ENCODE measurements around the gene GTF3C5. TPM values are rescaled to one million over a fixed set of nuclear protein-coding genes. Genes with fewer than 3 reads are reported as not detected.
"Not testable (repeated sequence)": the region's sequence is repeated elsewhere in the genome, so short reads cannot be mapped to it uniquely, and the experiment has no call there.

GTF3C5 gene
- total and polyA plus RNA-seq, 7 experiments from 2014 or later: 39.9 to 77.9 (median 48.8) TPM

GRCh38 chr9:133067813-133068212 lies 37.0 kb downstream of the GTF3C5 start:
- no peaks in the 10 kb centered on the region for H3K9me3 Mint-ChIP-seq
- Histone ChIP-seq H3K27ac (ENCODE audit: low read depth, low read length) (no peak overlapping the region), H3K36me3 (ENCODE audit: control insufficient read depth in 2 of 3, insufficient read depth in 3 of 3, low read length in 3 of 3) (no peaks in the 10 kb centered on the region), H3K9me3 (ENCODE audit: control insufficient read depth in 2 of 3, low read length in 3 of 3) (no peaks in the 10 kb centered on the region), H3K4me1 (ENCODE audit: control insufficient read depth in 2 of 2, insufficient read depth in 2 of 2, low read length in 2 of 2) (no peaks in the 10 kb centered on the region), H3K27me3 (ENCODE audit: control insufficient read depth in 2 of 2, insufficient read depth in 2 of 2, low read length in 2 of 2) (no peaks in the 10 kb centered on the region), H3K4me3 (ENCODE audit: low read length) (no peak overlapping the region)
- H3K4me1 Mint-ChIP-seq: peaks cover 0 to 6% (median 0%) of the 10 kb centered on the region in 7 donors
- DNase-seq (no peak), ATAC-seq (no peak)
- CTCF ChIA-PET: interaction anchor here (1.3 to 1.4 kb wide), 2 partner anchors 8 to 46 kb away, joined by 3 read pairs; no protein-coding TSS in a partner anchor
- H3K36me3 Mint-ChIP-seq: peaks cover 0 to 4% (median 0%) of the 10 kb centered on the region in 5 donors
- peak overlapping the region in 1 of 9 donors; percentile 36 for H3K27ac Mint-ChIP-seq
- intact Hi-C loops (cut with micrococcal nuclease): no loop called here
- H3K4me3 Mint-ChIP-seq: no peak overlapping the region
- POLR2A ChIA-PET: no interaction called here
- no peaks in the 10 kb centered on the region for H3K27me3 Mint-ChIP-seq

- H3K27ac Mint-ChIP-seq; H3K27me3 Mint-ChIP-seq; H3K4me3 ChIP-seq (ENCODE audit: low read length); H3K27me3 ChIP-seq (ENCODE audit: control insufficient read depth in 2 of 2, insufficient read depth in 2 of 2, low read length in 2 of 2); POLR2A ChIA-PET; DNase-seq; H3K4me3 Mint-ChIP-seq; H3K9me3 ChIP-seq (ENCODE audit: control insufficient read depth in 2 of 3, low read length in 3 of 3); intact Hi-C loops (cut with micrococcal nuclease); H3K4me1 ChIP-seq (ENCODE audit: control insufficient read depth in 2 of 2, insufficient read depth in 2 of 2, low read length in 2 of 2); H3K4me1 Mint-ChIP-seq; H3K36me3 Mint-ChIP-seq; H3K9me3 Mint-ChIP-seq; ATAC-seq; CTCF ChIA-PET; H3K27ac ChIP-seq (ENCODE audit: low read depth, low read length); H3K36me3 ChIP-seq (ENCODE audit: control insufficient read depth in 2 of 3, insufficient read depth in 3 of 3, low read length in 3 of 3): not testable (repeated sequence)
Observed at GRCh38 chr9:133068431-133068830, 37.6 kb downstream of the GTF3C5 start.

DNA sequence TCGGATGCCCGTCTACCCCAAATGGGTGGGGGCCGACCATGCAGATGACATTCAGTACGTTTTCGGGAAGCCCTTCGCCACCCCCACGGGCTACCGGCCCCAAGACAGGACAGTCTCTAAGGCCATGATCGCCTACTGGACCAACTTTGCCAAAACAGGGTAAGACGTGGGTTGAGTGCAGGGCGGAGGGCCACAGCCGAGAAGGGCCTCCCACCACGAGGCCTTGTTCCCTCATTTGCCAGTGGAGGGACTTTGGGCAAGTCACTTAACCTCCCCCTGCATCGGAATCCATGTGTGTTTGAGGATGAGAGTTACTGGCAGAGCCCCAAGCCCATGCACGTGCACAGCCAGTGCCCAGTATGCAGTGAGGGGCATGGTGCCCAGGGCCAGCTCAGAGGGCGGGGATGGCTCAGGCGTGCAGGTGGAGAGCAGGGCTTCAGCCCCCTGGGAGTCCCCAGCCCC lies 39.7 kb downstream of the GTF3C5 start:
- ATAC-seq; POLR2A ChIA-PET; H3K27me3 ChIP-seq (ENCODE audit: control insufficient read depth in 2 of 2, insufficient read depth in 2 of 2, low read length in 2 of 2); H3K36me3 Mint-ChIP-seq; H3K27ac Mint-ChIP-seq; H3K4me1 ChIP-seq (ENCODE audit: control insufficient read depth in 2 of 2, insufficient read depth in 2 of 2, low read length in 2 of 2); DNase-seq; intact Hi-C loops (cut with micrococcal nuclease); H3K36me3 ChIP-seq (ENCODE audit: control insufficient read depth in 2 of 3, insufficient read depth in 3 of 3, low read length in 3 of 3); H3K9me3 Mint-ChIP-seq; CTCF ChIA-PET; H3K27ac ChIP-seq (ENCODE audit: low read depth, low read length); H3K4me3 Mint-ChIP-seq; H3K4me3 ChIP-seq (ENCODE audit: low read length); H3K9me3 ChIP-seq (ENCODE audit: control insufficient read depth in 2 of 3, low read length in 3 of 3); H3K27me3 Mint-ChIP-seq; H3K4me1 Mint-ChIP-seq: not testable (repeated sequence)

- H3K36me3 ChIP-seq (ENCODE audit: control insufficient read depth in 2 of 3, insufficient read depth in 3 of 3, low read length in 3 of 3); H3K4me3 ChIP-seq (ENCODE audit: low read length); H3K4me3 Mint-ChIP-seq; H3K9me3 Mint-ChIP-seq; ATAC-seq; H3K9me3 ChIP-seq (ENCODE audit: control insufficient read depth in 2 of 3, low read length in 3 of 3); DNase-seq; intact Hi-C loops (cut with micrococcal nuclease); H3K36me3 Mint-ChIP-seq; H3K4me1 Mint-ChIP-seq; CTCF ChIA-PET; H3K27ac Mint-ChIP-seq; POLR2A ChIA-PET; H3K27ac ChIP-seq (ENCODE audit: low read depth, low read length); H3K4me1 ChIP-seq (ENCODE audit: control insufficient read depth in 2 of 2, insufficient read depth in 2 of 2, low read length in 2 of 2); H3K27me3 Mint-ChIP-seq; H3K27me3 ChIP-seq (ENCODE audit: control insufficient read depth in 2 of 2, insufficient read depth in 2 of 2, low read length in 2 of 2): not testable (repeated sequence)
Observed at GRCh38 chr9:133070985-133071384, 40.2 kb downstream of the GTF3C5 start.

GRCh38 chr9:133071484-133072150 lies 40.8 kb downstream of the GTF3C5 start:
- Mint-ChIP-seq H3K27me3 (peaks cover 0 to 8% (median 0%) of the 10 kb centered on the region in 5 donors), H3K27ac (peak overlapping the region in 1 of 9 donors; percentile 67), H3K4me3 (no peak overlapping the region), H3K4me1 (no peaks in the 10 kb centered on the region), H3K36me3 (peaks cover 0 to 4% (median 0%) of the 10 kb centered on the region in 5 donors), H3K9me3 (no peaks in the 10 kb centered on the region)
- no peak for DNase-seq
- CTCF ChIA-PET: no interaction called here
- Histone ChIP-seq H3K4me1 (ENCODE audit: control insufficient read depth in 2 of 2, insufficient read depth in 2 of 2, low read length in 2 of 2) (no peaks in the 10 kb centered on the region), H3K27me3 (ENCODE audit: control insufficient read depth in 2 of 2, insufficient read depth in 2 of 2, low read length in 2 of 2) (no peaks in the 10 kb centered on the region), H3K36me3 (ENCODE audit: control insufficient read depth in 2 of 3, insufficient read depth in 3 of 3, low read length in 3 of 3) (no peaks in the 10 kb centered on the region), H3K9me3 (ENCODE audit: control insufficient read depth in 2 of 3, low read length in 3 of 3) (no peaks in the 10 kb centered on the region), H3K27ac (ENCODE audit: low read depth, low read length) (no peak overlapping the region), H3K4me3 (ENCODE audit: low read length) (no peak overlapping the region)
- ATAC-seq: no peak
- POLR2A ChIA-PET: no interaction called here
- intact Hi-C loops (cut with micrococcal nuclease): no loop called here

DNA sequence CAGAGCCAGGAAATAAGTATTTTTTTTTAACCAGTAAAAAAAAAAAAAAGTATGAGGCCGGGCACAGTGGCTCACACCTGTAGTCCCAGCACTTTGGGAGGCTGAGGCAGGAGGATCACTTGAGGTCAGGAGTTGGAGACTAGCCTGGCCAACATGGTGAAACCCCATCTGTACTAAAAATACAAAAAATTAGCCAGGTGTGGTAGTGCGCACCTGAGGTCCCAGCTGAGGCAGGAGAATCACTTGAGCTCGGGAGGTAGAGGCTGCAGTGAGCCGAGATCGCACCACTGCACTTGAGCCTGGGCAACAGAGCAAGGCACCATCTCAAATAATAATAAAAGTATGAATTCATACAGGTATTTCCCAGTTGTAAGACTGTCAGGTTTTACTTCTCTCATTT lies 41.4 kb downstream of the GTF3C5 start:
- H3K36me3 ChIP-seq (ENCODE audit: control insufficient read depth in 2 of 3, insufficient read depth in 3 of 3, low read length in 3 of 3); ATAC-seq; H3K36me3 Mint-ChIP-seq; H3K4me1 ChIP-seq (ENCODE audit: control insufficient read depth in 2 of 2, insufficient read depth in 2 of 2, low read length in 2 of 2); H3K4me3 Mint-ChIP-seq; H3K27me3 ChIP-seq (ENCODE audit: control insufficient read depth in 2 of 2, insufficient read depth in 2 of 2, low read length in 2 of 2); H3K27ac ChIP-seq (ENCODE audit: low read depth, low read length); H3K9me3 ChIP-seq (ENCODE audit: control insufficient read depth in 2 of 3, low read length in 3 of 3); H3K9me3 Mint-ChIP-seq; H3K4me1 Mint-ChIP-seq; H3K4me3 ChIP-seq (ENCODE audit: low read length); intact Hi-C loops (cut with micrococcal nuclease); H3K27ac Mint-ChIP-seq; DNase-seq: not testable (repeated sequence)
- peaks cover 0 to 12% (median 0%) of the 10 kb centered on the region in 5 donors for H3K27me3 Mint-ChIP-seq
- ChIA-PET POLR2A (interaction anchor here (0.7 kb wide), 1 partner anchor 450 kb away, joined by 5 read pairs; no protein-coding TSS in a partner anchor), CTCF (interaction anchor here (0.6 kb wide), 1 partner anchor 225 kb away, joined by 4 read pairs; no protein-coding TSS in a partner anchor)
